Neuron (in vitro differentiated cells): Measurements from ENCODE around the gene ITGB2.

ENCODE experiments used
- H2AFZ ChIP-seq: one replicate; pipeline ENCODE4 v1.6.1; 2013; ENCODE audit warnings: low read depth, mild to moderate bottlenecking, inconsistent platforms, low read length, moderate library complexity
- H3K27me3 ChIP-seq: one replicate; pipeline ENCODE4 v1.6.1; 2013; ENCODE audit warnings: low read length; ENCODE audit not compliant: insufficient read depth
- H3K36me3 ChIP-seq: one replicate; pipeline ENCODE4 v1.6.1; 2013; ENCODE audit warnings: low read length; ENCODE audit not compliant: insufficient read depth
- H3K4me1 ChIP-seq: one replicate; pipeline ENCODE4 v1.6.1; 2013; ENCODE audit warnings: low read length; ENCODE audit not compliant: insufficient read depth
- H3K4me3 ChIP-seq: 2 replicates; pipeline ENCODE4 v1.5.1; 2013; ENCODE audit warnings: mild to moderate bottlenecking, low read length, moderate library complexity
- H3K9me3 ChIP-seq: one replicate; pipeline ENCODE4 v1.6.1; 2013; ENCODE audit warnings: low read length

ITGB2 gene

GRCh38 chr21:44894687-44895302 lies 25.9 kb downstream of the ITGB2 start:
- Histone ChIP-seq H3K27me3 (peaks cover 36% of the 10 kb centered on the region), H3K4me1 (no peaks in the 10 kb centered on the region), H3K4me3 (no peak overlapping the region), H3K9me3 (peaks cover 2% of the 10 kb centered on the region), H3K36me3 (no peaks in the 10 kb centered on the region), H2AFZ (no peak overlapping the region)

- no peak overlapping the region for H3K4me3 ChIP-seq
- H3K9me3 ChIP-seq: peaks cover 2% of the 10 kb centered on the region
- H3K4me1 ChIP-seq: no peaks in the 10 kb centered on the region
- peaks cover 34% of the 10 kb centered on the region for H3K27me3 ChIP-seq
- H2AFZ ChIP-seq: no peak overlapping the region
- H3K36me3 ChIP-seq: no peaks in the 10 kb centered on the region
These were observed 26.6 kb downstream of the ITGB2 start for GRCh38 chr21:44893948-44894656.

DNA sequence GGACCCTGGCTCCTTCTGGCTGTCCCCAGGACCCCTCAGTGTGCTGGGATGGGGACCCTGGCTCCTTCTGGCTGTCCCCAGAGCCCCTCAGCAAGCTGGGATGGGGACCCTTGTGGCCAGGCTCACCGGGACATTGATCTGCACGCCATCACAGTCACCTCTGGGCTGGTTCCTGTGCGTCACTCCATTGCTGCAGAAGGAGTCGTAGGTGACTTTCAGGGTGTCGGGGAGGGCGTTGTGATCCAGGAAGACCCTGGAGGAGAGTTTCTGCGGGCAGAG lies 27.5 kb downstream of the ITGB2 start:
- no peaks in the 10 kb centered on the region for H3K36me3 ChIP-seq
- peaks cover 29% of the 10 kb centered on the region for H3K27me3 ChIP-seq
- H3K4me1 ChIP-seq: no peaks in the 10 kb centered on the region
- no peak overlapping the region for H2AFZ ChIP-seq
- no peak overlapping the region for H3K4me3 ChIP-seq
- H3K9me3 ChIP-seq: peaks cover 2% of the 10 kb centered on the region

- Histone ChIP-seq H3K4me3 (no peak overlapping the region), H3K36me3 (no peaks in the 10 kb centered on the region), H2AFZ (no peak overlapping the region), H3K9me3 (peaks cover 2% of the 10 kb centered on the region), H3K4me1 (no peaks in the 10 kb centered on the region), H3K27me3 (peaks cover 27% of the 10 kb centered on the region)
These were observed 28.0 kb downstream of the ITGB2 start for GRCh38 chr21:44892536-44893277.

DNA sequence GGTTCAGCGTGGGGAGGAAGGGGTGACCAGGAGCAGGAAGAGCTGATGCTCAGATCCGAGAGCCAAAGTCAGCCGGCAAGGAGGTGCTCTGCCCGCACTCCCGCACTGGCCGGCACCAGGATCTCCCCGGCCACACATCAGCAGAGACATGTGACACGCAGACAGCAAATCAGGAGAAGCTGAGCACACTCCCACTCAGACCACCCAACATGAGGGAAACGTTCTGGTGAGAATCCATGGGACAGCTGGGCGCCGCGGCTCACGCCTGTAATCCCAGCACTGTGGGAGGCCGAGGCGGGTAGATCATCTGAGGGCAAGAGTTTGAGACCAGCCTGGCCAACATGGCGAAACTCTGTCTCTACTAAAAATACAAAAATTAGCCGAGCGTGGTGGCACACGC lies 28.6 kb downstream of the ITGB2 start:
- H2AFZ ChIP-seq: no peak overlapping the region
- peaks cover 2% of the 10 kb centered on the region for H3K9me3 ChIP-seq
- H3K27me3 ChIP-seq: peaks cover 32% of the 10 kb centered on the region
- no peaks in the 10 kb centered on the region for H3K36me3 ChIP-seq
- H3K4me1 ChIP-seq: no peaks in the 10 kb centered on the region
- no peak overlapping the region for H3K4me3 ChIP-seq

DNA sequence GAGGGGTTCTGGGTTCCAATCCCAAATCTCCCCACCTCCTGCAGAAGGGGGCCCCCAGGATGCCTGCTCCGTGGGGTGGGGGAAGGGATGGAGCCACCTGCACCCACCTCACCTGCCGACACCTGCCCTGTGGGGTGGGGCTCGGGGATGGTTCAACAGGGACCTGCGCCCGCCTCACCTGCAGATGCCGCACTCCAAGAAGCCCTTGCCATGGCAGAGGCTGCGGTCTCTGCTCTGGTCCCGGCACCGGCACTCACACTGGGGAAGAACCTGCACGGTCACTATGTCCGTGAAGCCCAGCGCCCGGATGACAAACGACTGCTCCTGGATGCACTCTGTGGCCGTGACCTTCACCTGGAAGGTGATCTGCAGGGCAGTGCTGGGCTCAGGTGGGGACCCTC lies 29.1 kb downstream of the ITGB2 start:
- Histone ChIP-seq H3K9me3 (peaks cover 2% of the 10 kb centered on the region), H3K4me1 (no peaks in the 10 kb centered on the region), H3K4me3 (no peak overlapping the region), H3K36me3 (no peaks in the 10 kb centered on the region), H2AFZ (no peak overlapping the region), H3K27me3 (peaks cover 36% of the 10 kb centered on the region)

- Histone ChIP-seq H3K36me3 (no peaks in the 10 kb centered on the region), H2AFZ (no peak overlapping the region), H3K4me1 (no peaks in the 10 kb centered on the region), H3K27me3 (peaks cover 42% of the 10 kb centered on the region), H3K9me3 (peaks cover 2% of the 10 kb centered on the region), H3K4me3 (no peak overlapping the region)
These were observed 29.6 kb downstream of the ITGB2 start for GRCh38 chr21:44890961-44891541.

GRCh38 chr21:44890338-44890931 lies 30.3 kb downstream of the ITGB2 start:
- Histone ChIP-seq H3K27me3 (peaks cover 43% of the 10 kb centered on the region), H2AFZ (no peak overlapping the region), H3K4me3 (no peak overlapping the region), H3K9me3 (no peaks in the 10 kb centered on the region), H3K4me1 (no peaks in the 10 kb centered on the region), H3K36me3 (no peaks in the 10 kb centered on the region)

- peaks cover 43% of the 10 kb centered on the region for H3K27me3 ChIP-seq
- H3K4me1 ChIP-seq: no peaks in the 10 kb centered on the region
- no peak overlapping the region for H3K4me3 ChIP-seq
- no peaks in the 10 kb centered on the region for H3K36me3 ChIP-seq
- no peak overlapping the region for H2AFZ ChIP-seq
- no peaks in the 10 kb centered on the region for H3K9me3 ChIP-seq
These were observed 30.9 kb downstream of the ITGB2 start for GRCh38 chr21:44889625-44890337.

GRCh38 chr21:44888581-44889550 lies 31.8 kb downstream of the ITGB2 start:
- Histone ChIP-seq H3K4me1 (no peaks in the 10 kb centered on the region), H3K9me3 (no peaks in the 10 kb centered on the region), H2AFZ (no peak overlapping the region), H3K4me3 (no peak overlapping the region), H3K27me3 (peaks cover 41% of the 10 kb centered on the region), H3K36me3 (no peaks in the 10 kb centered on the region)

GRCh38 chr21:44887807-44888580 lies 32.7 kb downstream of the ITGB2 start:
- no peaks in the 10 kb centered on the region for H3K9me3 ChIP-seq
- peaks cover 38% of the 10 kb centered on the region for H3K27me3 ChIP-seq
- H3K36me3 ChIP-seq: no peaks in the 10 kb centered on the region
- no peak overlapping the region for H3K4me3 ChIP-seq
- H3K4me1 ChIP-seq: no peaks in the 10 kb centered on the region
- no peak overlapping the region for H2AFZ ChIP-seq
